ENCODE results near the gene USP36.

Gene USP36

DNA sequence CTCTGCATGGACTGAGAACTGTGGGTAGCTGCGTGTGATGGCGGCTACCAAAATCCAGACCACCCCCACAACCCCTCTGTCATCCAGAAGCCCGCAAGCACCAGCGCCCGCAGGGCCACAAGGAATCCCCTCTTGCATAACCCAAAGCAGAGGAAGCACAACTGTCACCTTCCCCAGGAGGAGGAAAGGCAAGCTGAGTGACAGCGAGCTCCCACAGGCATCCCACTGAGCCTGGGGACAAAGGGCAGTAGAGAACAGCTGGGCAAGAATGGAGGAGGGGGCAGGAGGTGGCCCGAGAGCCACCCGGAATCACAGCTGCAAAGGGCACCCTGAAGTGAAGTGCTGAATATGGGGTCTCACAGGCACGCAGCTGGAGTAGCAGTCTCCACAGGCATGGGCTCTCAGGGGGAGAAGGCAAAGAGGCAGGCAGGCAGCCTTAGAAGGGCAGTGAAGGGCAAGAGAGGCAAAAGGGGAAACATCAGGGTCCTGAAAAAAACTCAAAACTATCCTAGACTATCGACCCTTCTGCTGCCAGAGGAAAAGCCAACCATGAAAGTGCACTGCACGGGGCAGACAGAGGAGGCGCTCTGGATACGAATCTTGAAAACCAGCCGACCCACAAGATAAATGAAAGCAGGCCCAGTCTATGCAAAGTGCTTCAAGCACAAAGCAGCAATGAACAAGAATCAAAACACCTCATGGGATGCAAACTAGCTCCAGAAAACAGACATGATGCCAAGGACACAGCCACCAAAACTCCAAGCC, 17.1 kb downstream of the USP36 start:
- no peak for DNase-seq (ENCODE audit: low spot score in 2 of 2)
- no peak overlapping the region for H3K4me3 ChIP-seq
- H3K36me3 ChIP-seq (replicated peaks) = peaks cover 93% of the 10 kb centered on the region
- H3K27me3 ChIP-seq (ENCODE audit: low read depth) = no peaks in the 10 kb centered on the region
- H3K9me3 ChIP-seq = no peaks in the 10 kb centered on the region
- no peaks in the 10 kb centered on the region for H3K4me1 ChIP-seq
- in situ Hi-C loops (cut with MboI; ENCODE audit: low sequenced_read_pairs) = no loop called here

DNA sequence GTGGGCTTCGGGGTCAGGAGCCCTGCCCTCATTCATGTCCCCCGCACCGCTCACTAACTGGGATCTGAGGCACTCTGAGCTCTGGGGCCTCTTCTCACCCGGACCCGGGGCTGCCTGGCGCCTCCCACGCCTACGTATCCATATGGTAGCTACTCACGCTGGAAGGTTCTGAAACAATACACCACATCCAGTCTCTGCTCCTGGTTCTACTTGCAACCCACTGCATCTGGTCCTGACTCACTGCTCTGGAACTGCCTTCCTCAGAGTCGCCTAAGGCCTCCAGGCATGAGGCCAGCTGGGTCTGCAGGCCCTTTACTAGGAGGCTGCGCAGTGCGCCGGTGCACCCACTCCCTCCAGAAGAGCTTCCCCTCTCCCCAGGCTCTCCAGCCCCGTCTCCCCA, 18.1 kb downstream of the USP36 start:
- Histone ChIP-seq H3K36me3 (replicated peaks) (peaks cover 93% of the 10 kb centered on the region), H3K27me3 (ENCODE audit: low read depth) (no peaks in the 10 kb centered on the region), H3K4me3 (no peak overlapping the region), H3K9me3 (no peaks in the 10 kb centered on the region), H3K4me1 (no peaks in the 10 kb centered on the region)
- in situ Hi-C loops (cut with MboI; ENCODE audit: low sequenced_read_pairs) = no loop called here
- DNase-seq (ENCODE audit: low spot score in 2 of 2) = no peak

DNA sequence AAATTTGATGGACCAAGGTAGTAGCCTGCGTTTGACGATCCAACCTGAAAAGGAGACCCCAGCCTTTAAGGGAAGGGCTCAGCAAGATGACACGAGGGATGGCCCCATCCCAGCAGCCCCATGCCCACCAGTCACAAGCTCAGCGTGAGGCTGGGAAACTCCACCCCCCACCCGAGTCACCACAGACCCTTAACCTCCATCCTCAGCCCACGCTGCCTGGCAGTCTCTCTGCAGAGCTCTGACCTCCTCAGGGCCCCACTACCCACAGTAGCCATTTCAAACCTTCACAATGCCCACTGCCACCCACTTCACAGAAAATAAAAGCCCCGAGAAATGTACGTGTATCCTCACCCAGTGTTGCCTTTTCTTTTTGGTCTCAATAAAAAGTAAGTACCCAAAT, 18.7 kb downstream of the USP36 start:
- no peak for DNase-seq (ENCODE audit: low spot score in 2 of 2)
- in situ Hi-C loops (cut with MboI; ENCODE audit: low sequenced_read_pairs) = no loop called here
- Histone ChIP-seq H3K9me3 (no peaks in the 10 kb centered on the region), H3K4me3 (no peak overlapping the region), H3K27me3 (ENCODE audit: low read depth) (no peaks in the 10 kb centered on the region), H3K4me1 (no peaks in the 10 kb centered on the region), H3K36me3 (replicated peaks) (peaks cover 95% of the 10 kb centered on the region)

DNA sequence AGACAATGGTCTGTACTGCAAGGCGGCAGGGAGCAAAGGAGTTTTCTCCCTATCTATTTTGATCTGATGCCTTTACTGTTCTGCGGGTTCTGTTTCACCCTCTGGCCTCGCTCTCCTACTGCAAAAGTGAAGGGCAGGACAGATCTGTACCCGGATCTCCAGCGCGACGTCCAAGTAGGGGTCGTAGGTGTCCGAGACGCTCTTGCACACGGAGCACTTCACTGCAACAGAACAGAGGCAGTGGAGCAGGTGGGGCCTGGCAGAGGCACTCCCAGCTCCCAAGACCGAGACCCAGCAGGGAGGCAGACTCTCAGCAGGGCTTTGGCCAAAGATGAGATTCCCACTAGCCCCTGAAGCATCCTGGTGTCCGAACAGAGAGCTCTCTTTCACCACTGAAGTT, 19.8 kb downstream of the USP36 start:
- in situ Hi-C loops (cut with MboI; ENCODE audit: low sequenced_read_pairs) = no loop called here
- Histone ChIP-seq H3K4me3 (no peak overlapping the region), H3K9me3 (no peaks in the 10 kb centered on the region), H3K27me3 (ENCODE audit: low read depth) (no peaks in the 10 kb centered on the region), H3K36me3 (replicated peaks) (peaks cover 93% of the 10 kb centered on the region), H3K4me1 (no peaks in the 10 kb centered on the region)
- DNase-seq (ENCODE audit: low spot score in 2 of 2) = no peak

DNA sequence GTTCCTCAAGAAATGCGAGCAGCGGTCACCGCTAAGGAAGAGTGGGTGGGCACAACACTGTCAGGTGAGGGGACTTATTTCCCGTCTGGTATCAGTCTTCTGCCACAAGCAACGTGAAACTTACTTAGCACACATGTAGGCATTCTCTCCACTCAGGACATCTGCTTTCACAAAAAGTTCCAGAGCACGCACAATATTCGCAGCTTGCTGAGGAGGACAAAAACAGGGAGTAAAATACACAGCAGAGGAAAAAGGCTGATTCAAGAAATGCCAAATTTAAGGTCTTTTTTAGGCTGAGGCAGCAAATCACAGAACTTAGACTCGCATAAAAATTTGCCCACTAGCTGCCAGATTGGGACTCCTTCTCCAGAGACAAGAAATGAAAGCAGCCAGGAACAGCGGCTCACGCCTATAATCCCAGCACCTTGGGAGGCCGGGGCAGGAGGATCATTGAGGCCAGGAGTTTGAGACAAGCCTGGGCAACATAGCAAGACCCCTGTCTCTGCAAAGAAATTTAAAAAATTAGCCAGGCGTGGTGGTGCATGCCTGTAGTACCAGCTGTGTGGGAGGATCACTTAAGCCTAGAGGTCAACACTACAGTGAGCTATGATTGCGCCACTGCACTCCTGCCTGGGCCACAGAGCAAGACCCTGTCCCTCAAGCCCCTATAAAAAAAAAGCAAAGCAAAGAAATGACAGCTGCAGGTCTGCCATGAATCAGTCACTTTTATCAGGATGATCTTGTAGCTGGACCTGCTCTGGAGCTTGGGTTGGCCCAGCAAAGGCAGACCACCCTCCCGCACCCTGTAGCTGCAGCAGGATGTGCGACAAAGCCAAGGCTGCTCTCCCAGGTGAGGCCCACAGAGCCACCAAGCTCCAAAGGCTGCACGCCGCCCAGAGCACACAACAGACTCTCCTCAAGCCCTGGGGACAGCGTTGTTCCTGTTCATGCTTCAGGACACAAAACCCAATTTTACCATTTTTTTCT, 20.5 kb downstream of the USP36 start:
- in situ Hi-C loops (cut with MboI; ENCODE audit: low sequenced_read_pairs) = no loop called here
- DNase-seq (ENCODE audit: low spot score in 2 of 2) = no peak
- Histone ChIP-seq H3K27me3 (ENCODE audit: low read depth) (no peaks in the 10 kb centered on the region), H3K9me3 (no peaks in the 10 kb centered on the region), H3K36me3 (replicated peaks) (peaks cover 93% of the 10 kb centered on the region), H3K4me3 (no peak overlapping the region), H3K4me1 (no peaks in the 10 kb centered on the region)

DNA sequence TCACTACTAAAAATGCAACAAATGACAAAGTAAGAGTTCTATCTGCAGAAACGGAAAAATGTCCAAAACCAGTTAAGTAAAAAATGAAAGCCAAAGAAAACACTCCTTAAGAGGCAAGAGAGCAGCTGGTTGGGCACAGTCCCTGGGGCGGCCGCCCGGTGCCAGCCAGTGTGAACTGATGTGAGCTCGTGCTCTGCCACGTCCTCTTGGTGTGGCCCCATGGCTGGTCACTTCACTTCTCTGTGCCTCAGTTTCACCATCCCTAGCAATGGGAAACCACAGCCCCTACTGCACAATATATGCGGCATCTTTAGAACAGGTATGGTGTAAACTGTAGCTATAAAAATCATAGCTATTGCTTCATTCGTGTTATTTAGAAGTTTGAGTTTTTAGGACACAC, 21.2 kb downstream of the USP36 start:
- Histone ChIP-seq H3K9me3 (no peaks in the 10 kb centered on the region), H3K36me3 (replicated peaks) (peaks cover 93% of the 10 kb centered on the region), H3K4me3 (no peak overlapping the region), H3K27me3 (ENCODE audit: low read depth) (no peaks in the 10 kb centered on the region), H3K4me1 (no peaks in the 10 kb centered on the region)
- DNase-seq (ENCODE audit: low spot score in 2 of 2) = no peak
- in situ Hi-C loops (cut with MboI; ENCODE audit: low sequenced_read_pairs) = no loop called here

DNA sequence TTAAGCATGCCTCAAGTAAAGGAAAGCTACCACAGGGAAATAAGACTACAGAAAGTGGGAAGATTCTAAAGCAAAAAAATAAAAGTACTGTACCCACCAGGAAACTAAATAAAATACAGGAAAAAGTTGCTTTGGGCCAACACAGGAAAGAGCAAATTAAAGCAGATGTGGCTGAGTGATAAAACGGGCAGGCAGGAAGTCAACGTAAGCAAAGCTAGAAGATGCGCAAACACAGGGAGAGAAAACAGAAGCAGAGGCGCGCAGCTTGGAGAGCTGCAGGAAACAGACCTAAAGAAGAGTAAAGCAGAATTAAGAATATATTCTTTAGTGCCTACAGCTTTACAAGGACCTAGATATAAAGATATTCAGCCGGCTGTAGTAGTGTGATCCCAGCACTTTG, 21.7 kb downstream of the USP36 start:
- Histone ChIP-seq H3K27me3 (ENCODE audit: low read depth) (no peaks in the 10 kb centered on the region), H3K4me1 (no peaks in the 10 kb centered on the region), H3K9me3 (no peaks in the 10 kb centered on the region), H3K36me3 (replicated peaks) (peaks cover 93% of the 10 kb centered on the region), H3K4me3 (no peak overlapping the region)
- in situ Hi-C loops (cut with MboI; ENCODE audit: low sequenced_read_pairs) = no loop called here
- DNase-seq (ENCODE audit: low spot score in 2 of 2) = no peak

DNA sequence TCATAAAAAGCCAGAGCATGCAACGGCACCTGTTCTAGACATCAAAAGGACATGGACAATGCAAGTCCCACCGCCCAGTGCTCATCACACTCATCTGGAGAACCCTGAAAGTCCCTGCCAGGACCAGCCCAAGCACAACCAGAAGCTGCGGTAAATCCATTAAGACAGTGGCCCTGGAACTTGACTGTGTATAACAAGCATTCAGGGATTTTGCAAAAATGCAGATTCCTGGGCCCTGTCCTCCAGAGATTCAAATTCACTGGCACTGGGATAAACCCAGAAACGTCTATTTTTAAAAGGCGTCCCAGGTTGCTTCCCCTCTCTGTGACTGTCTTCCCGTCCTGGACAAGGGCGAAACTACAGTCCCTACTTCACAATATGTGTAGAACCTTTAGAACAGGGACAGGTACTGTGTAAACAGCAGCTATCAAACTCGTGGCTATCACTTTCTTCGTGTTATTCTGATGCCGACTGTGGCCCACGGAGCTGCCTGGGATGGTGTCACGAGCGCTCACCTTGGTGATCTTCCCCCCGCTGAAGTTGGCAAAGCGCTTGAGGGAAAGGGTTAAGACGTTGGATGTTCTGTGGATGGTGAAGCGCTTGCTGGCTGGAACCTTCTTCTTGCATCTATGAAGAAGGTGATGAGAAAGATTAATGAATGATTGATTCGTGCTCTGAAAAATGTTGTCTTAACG, 22.3 kb downstream of the USP36 start:
- DNase-seq (ENCODE audit: low spot score in 2 of 2) = no peak
- in situ Hi-C loops (cut with MboI; ENCODE audit: low sequenced_read_pairs) = no loop called here
- H3K4me3 ChIP-seq = no peak overlapping the region

DNA sequence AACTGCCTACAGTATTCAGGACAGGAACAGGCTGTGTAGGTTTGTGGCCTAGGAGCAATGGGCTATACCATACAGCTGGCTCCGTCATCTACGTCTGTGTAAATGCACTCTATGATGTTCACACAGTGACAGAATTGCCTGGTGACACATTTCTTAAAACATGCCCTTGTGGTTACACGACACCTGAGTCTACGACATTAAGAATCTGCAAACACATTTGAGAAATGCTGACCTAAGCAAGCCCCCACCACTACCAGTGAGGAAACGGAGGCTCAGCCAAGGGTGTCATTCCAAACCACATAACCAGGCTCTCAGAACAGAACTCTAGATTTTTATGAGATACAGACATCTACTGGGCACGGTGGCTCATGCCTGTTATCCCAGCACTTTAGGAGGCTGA, 23.5 kb downstream of the USP36 start:
- H3K9me3 ChIP-seq = no peaks in the 10 kb centered on the region
- H3K27me3 ChIP-seq (ENCODE audit: low read depth) = no peaks in the 10 kb centered on the region
- no peak overlapping the region for H3K4me3 ChIP-seq
- DNase-seq (ENCODE audit: low spot score in 2 of 2) = no peak
- H3K36me3 ChIP-seq (replicated peaks) = peaks cover 93% of the 10 kb centered on the region
- in situ Hi-C loops (cut with MboI; ENCODE audit: low sequenced_read_pairs) = no loop called here
- no peaks in the 10 kb centered on the region for H3K4me1 ChIP-seq

More for the DNA sequence above, 22.3 kb downstream of the USP36 start:
- Histone ChIP-seq H3K9me3 (no peaks in the 10 kb centered on the region), H3K36me3 (replicated peaks) (peaks cover 93% of the 10 kb centered on the region), H3K27me3 (ENCODE audit: low read depth) (no peaks in the 10 kb centered on the region), H3K4me1 (no peaks in the 10 kb centered on the region)

DNA sequence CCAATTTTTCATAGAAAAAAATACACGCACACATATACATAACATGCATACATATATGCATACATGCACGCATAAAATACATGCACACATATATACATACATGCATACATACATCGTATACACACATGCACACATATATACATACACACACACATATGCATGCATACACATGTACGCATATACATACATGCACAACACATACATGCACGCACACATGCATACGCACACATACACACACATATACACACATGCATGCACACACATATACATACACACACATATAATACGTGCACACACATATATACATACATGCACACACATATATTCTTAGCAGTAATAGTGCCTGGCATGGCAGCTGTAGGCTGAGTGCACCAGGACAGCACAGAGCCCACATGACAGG, 24.9 kb downstream of the USP36 start:
- Histone ChIP-seq H3K9me3 (no peaks in the 10 kb centered on the region), H3K27me3 (ENCODE audit: low read depth) (no peaks in the 10 kb centered on the region), H3K4me1 (no peaks in the 10 kb centered on the region), H3K36me3 (replicated peaks) (peaks cover 96% of the 10 kb centered on the region), H3K4me3 (no peak overlapping the region)
- in situ Hi-C loops (cut with MboI; ENCODE audit: low sequenced_read_pairs) = no loop called here
- no peak for DNase-seq (ENCODE audit: low spot score in 2 of 2)

DNA sequence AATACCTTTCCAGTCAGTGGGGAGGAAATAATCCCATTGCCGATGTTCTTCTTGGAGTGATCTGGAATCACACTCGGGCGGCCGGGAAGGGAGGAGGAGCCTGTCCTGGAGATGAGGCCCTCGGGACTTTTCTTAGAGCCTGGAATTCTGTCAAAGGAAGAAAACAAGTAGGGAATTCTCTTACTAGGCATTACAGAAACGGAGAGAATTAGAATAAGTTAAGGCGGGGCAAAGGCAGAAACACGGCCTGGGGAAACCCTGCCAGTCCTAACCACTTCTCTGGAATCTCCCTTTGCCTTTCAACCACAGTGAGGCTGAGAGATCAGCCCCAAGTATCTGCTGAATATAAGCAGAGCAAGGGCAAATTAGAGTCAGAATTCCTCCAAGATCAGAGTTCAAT, 27.8 kb downstream of the USP36 start:
- no peak overlapping the region for H3K4me3 ChIP-seq
- peaks cover 94% of the 10 kb centered on the region for H3K36me3 ChIP-seq (replicated peaks)
- no peaks in the 10 kb centered on the region for H3K27me3 ChIP-seq (ENCODE audit: low read depth)
- H3K4me1 ChIP-seq = peaks cover 4% of the 10 kb centered on the region
- no peaks in the 10 kb centered on the region for H3K9me3 ChIP-seq
- DNase-seq (ENCODE audit: low spot score in 2 of 2) = no peak
- in situ Hi-C loops (cut with MboI; ENCODE audit: low sequenced_read_pairs) = no loop called here

DNA sequence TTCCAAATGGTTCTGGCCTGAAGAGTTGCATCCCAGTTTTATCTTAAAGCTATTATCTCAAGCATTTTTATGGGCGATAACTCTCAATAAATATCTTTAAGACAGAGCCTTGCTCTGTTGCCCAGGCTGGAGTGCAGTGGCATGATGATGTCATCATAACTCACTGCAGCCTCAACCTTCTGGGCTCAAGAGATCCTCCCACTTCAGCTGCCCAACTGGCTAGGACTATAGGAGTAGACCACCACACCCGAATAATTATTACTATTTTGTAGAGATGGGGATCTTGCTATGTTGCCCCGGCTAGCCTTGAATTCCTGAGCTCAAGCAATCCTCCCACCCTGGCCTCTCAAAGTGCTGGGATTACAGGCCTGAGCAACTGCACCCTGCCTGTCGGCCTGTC, 32.5 kb downstream of the USP36 start:
- in situ Hi-C loops (cut with MboI; ENCODE audit: low sequenced_read_pairs) = no loop called here
- no peak overlapping the region for H3K4me3 ChIP-seq
- no peaks in the 10 kb centered on the region for H3K9me3 ChIP-seq
- peaks cover 4% of the 10 kb centered on the region for H3K4me1 ChIP-seq
- H3K27me3 ChIP-seq (ENCODE audit: low read depth) = no peaks in the 10 kb centered on the region
- H3K36me3 ChIP-seq (replicated peaks) = peaks cover 85% of the 10 kb centered on the region
- DNase-seq (ENCODE audit: low spot score in 2 of 2) = no peak

DNA sequence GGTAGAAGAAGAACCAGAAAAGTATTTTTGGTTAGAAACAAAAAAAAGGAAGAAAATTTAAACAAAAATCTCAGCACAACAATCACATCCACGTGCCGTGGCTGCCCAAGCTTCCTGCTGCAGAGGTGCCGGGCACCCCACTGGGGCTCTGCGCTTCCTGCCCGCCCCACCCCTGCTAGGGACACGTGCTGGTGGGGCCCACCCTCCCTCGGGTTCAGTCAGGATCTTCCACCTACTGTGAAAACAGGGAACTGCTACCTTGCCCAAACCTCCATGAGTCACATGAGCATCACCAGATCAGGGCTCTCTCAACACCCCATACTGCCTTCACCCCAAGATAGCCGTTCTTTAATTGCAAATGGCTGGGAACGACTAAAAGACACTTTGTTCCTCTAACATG, 34.2 kb downstream of the USP36 start:
- in situ Hi-C loops (cut with MboI; ENCODE audit: low sequenced_read_pairs) = no loop called here
- Histone ChIP-seq H3K4me1 (peaks cover 4% of the 10 kb centered on the region), H3K9me3 (no peaks in the 10 kb centered on the region), H3K36me3 (replicated peaks) (peaks cover 78% of the 10 kb centered on the region), H3K4me3 (no peak overlapping the region), H3K27me3 (ENCODE audit: low read depth) (no peaks in the 10 kb centered on the region)
- no peak for DNase-seq (ENCODE audit: low spot score in 2 of 2)

DNA sequence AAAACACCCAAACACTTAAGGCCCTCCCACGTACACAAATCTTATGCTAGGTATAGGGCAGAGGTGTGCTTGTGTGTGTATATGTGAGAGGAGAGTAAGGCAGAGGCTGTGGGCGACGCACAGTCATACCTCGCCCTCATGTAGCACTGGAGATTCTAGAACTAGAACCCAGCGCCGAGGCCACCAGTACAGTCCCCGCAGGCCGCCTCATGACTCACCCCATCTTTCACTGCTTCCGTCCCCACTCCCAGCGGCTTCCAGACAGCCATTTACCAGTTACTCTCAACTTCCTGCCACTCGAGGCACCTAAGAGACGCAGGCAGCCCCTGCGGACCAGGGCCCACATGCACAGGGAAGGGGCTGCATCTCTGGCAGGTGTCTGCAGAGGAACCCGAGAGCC, 35.3 kb downstream of the USP36 start:
- peaks cover 66% of the 10 kb centered on the region for H3K36me3 ChIP-seq (replicated peaks)
- no peak overlapping the region for H3K4me3 ChIP-seq
- no peak for DNase-seq (ENCODE audit: low spot score in 2 of 2)
- in situ Hi-C loops (cut with MboI; ENCODE audit: low sequenced_read_pairs) = no loop called here
- peaks cover 4% of the 10 kb centered on the region for H3K4me1 ChIP-seq
- H3K9me3 ChIP-seq = no peaks in the 10 kb centered on the region
- no peaks in the 10 kb centered on the region for H3K27me3 ChIP-seq (ENCODE audit: low read depth)

All from HAP-1 (cell line).